ENCODE measurements around the gene TCP1.
A peak's percentile ranks its signal among the peaks of the same experiment; 100 is the strongest.
"Not testable (repeated sequence)": the region's sequence is repeated elsewhere in the genome, so short reads cannot be mapped to it uniquely, and the experiment has no call there.

Gene TCP1

DNA sequence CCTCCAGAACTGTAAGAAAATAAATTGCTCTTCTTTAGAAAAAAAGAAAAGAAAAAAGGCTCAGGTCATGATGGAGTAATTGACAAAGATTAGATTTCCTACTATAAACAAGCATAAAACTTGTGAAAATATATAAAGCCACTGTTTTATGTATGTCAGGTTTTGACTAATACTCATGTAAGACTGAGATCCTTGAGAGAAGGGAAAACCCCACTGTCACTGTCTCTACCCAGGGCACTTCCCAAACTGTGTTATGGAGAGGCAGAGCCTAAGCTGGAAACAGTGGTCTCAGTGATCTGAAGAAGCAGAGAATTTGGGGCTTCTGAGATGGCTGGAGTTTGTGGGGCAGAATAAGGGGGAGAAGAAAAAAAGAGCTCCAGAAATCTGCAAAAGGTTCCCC lies 19.9 kb downstream of the TCP1 start:
- DNase-seq = no peak

DNA sequence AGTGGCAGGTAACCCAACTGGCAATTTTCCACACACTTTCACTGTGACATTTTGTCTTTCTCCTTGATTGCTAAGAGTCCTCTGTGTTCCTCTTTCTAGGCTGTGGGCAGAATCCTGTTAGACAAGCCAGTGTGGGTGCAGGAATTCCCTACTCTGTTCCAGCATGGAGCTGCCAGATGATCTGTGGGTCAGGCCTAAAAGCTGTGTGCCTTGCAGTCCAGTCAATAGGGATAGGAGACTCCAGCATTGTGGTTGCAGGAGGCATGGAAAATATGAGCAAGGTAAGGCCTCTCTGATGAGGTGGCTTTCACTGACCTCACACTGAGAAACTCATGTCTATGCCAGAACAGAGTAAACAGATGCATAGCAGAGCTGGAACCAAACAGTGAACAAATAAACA lies 22.5 kb downstream of the TCP1 start:
- DNase-seq = no peak

DNA sequence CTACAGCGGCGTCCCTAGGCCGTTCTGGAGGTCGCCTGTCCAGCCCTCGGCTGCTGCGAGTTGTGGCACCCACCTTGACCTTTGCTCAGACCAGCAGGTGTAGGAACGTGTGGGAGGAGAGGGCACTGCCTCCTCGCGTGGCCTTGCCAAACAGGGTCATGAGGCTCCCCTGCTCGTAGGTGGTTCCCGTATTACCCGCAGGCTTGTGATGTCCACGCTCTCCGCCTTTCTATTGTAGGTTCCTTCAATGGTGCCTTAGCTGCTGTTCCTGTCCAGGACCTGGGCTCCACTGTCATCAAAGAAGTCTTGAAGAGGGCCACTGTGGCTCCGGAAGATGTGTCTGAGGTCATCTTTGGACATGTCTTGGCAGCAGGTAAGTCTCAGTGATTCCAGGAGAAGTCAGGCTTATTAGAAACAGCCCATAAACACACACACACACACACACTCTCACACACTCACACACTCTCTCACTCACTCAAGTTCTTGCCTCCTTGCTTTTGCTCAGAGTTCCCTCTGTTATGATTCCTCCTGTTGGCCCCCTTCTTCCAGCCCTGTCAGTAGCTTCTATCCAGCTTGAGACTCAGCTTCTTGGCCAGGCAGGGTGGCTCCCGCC lies 26.6 kb downstream of the TCP1 start:
- DNase-seq = peak in 1 of 2 experiments; percentile 29

DNA sequence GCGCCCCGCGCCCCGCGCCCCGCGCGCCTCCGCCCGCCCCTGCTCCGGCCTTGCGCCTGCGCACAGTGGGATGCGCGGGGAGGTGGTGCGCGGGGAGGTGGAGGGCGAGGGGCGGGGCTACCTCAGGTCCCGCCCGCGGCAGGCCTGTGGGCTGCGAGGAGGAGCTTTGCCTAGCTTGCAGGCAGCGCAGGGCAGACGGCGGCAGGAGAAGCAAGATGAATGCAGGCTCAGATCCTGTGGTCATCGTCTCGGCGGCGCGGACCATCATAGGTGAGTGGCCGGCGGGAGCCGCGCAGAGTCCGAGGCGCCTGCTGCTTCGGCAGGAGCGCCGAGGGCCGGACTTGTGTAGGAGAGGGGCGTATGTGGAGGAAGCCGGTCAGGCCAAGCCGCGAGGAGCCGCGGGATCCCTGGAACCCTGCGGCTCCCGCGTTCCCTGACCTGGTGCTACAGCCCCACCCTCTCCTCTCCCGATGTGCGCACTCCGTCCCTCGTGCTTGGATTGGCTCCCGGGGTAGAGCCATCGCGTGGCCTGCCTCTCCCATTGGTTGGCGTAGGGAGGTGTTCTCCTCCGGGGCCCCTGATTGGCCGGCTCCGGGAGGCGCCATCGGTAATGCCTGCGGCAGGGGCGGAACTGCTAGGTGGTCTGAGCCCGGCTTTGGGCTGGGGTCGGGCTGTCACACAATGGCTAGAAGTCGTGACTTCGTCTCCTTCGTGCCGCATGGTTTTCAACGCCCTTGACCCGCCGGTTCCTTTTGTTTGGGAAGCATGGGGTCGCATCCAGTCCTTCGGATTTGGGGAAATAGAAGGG lies 27.3 kb downstream of the TCP1 start, which contains the start of gene ACAT2:
Gene ACAT2, plus strand, starts transcription at position 173 of the 808 bp plus-strand sequence. Its CDS starts 43 bp downstream, at position 216.
- peak; percentile 97 to 99 for DNase-seq

DNA sequence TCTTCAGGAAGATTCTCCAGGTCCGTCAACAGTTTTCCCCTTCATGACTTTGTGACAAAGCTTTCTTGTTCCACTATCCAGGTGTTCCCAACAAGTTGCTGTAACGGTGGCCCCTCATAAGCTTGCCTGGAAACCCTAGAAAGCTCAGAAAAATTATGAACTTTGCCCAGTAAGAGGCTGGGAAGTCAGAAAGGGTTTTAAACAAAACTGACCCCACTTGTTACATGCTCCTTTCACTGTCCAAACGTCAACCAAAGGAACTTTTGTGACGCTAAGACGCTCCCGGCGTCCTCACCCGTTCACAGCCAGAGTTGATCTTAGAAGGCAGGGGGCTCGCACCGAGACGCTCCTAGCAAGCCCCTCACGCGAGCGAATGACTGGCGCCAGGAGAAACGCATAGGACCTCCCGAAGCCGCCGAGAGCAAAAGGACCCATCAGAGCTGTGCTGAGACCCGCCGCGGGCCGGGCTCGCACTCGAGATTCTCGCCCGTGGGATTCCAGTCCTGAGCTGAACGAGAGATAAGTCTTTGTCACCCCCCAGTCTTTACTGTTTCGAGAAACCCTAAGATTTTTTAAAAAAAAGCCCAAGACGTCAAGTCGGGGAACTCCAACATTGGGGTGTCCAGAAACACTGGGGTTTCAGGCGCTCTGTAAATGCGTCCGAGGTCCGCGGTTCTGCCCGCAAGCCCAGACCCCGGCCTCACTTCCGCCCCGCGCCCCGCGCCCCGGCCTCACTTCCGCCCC lies 28.1 kb downstream of the TCP1 start:
- DNase-seq = peak; percentile 40 to 49

DNA sequence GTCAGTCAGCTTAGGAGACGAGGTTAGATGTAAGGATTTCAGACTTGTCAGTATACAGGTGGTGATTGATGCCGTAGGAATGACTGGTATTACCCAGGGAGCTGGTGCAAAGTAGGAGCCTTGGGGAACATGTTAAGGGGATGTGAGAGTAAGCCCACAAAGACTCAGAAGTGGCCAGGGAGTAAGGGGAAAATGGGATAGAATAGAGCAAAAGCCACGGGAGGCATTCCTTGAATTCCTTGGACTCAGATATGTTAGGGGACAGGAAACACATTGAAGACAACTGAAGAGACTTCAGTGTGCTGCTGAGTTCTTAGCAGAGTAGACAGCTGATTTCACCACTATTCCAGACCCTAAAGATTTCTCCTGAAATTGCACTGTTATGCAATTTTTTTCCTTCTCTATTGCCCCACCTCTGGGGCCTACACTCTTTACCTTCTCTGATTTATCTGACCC lies 28.8 kb downstream of the TCP1 start:
- DNase-seq = no peak

DNA sequence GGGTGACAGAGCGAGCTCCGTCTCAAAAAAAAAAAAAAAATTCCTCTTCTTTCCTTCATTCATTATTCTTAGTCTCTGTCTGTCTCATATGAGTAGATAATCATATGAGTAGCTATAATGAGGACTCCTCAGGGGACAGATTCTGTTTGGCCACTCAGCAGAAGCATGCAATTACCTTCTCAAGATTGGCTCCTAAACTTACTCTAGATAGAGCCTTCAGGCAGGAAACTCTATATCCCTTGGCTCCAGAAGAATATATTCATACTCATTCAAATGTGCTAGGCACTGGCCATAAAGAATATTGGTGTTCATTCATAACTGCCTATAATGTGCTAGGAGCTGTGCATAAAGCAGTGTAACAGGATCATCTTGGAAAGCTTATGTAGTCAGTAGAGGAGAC lies 29.8 kb downstream of the TCP1 start:
- no peak for DNase-seq

DNA sequence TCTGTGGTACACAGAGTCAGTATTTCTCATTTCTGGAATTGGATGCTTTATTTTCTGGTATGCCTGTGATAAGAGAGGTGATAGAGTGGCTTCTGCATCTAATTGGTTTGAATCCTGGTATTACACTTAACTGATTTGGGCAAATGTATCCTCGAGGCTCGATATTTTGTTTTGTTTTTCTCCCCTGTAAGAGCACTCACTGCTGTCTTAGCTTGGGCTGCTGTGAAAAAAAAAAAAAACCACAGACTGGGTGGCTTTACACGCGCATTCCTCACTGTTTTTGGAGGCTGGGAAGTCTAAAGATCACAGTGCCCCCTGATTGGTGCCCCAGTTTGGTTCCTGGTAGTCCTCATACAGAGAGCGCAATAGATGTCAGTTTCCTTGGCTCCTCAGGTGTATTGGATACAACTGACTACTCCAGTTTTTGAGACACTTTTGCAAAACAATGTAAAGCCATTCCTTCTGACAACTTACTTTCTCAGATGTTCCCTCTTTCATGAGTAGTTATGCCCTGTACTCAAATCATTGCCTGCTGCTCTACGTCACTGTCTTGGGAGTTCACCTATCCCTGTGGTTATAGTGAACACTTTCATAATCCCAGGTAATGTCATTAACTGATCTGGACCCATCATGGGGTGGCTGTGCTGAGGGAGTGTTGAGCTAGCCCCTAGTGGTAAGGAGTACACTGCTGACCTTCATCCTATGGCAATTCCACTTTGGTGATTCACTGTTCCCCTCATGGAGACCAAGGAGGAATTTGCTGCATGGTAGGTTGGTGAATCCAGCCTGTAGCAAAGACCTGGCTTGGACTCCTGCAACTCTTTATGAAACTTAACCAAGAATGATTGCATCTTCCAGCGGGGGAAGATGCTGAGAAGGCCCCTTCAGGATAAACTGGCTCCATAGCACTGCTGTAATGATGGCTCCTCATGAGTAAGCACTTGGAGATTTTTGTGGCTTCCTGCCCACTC lies 31.1 kb downstream of the TCP1 start:
- DNase-seq = no peak

DNA sequence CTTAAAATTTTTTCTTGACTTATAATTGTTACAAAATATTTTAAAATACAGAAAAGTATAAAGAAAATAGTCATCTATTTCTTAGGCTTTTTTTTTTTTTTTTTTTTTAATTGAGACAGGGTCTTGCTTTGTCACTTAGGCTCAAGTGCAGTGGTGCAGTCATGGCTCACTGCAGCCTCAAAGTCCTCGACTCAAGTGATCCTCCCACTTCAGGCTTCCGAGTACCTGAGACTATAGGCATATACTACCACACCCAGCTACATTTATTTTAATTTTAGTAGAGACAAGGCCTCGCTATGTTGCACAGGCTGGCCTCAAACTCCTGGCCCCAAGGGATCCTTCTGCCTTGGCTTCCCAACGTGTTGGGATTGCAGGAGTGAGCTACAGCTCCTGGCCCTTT lies 32.9 kb downstream of the TCP1 start:
- no peak for DNase-seq

DNA sequence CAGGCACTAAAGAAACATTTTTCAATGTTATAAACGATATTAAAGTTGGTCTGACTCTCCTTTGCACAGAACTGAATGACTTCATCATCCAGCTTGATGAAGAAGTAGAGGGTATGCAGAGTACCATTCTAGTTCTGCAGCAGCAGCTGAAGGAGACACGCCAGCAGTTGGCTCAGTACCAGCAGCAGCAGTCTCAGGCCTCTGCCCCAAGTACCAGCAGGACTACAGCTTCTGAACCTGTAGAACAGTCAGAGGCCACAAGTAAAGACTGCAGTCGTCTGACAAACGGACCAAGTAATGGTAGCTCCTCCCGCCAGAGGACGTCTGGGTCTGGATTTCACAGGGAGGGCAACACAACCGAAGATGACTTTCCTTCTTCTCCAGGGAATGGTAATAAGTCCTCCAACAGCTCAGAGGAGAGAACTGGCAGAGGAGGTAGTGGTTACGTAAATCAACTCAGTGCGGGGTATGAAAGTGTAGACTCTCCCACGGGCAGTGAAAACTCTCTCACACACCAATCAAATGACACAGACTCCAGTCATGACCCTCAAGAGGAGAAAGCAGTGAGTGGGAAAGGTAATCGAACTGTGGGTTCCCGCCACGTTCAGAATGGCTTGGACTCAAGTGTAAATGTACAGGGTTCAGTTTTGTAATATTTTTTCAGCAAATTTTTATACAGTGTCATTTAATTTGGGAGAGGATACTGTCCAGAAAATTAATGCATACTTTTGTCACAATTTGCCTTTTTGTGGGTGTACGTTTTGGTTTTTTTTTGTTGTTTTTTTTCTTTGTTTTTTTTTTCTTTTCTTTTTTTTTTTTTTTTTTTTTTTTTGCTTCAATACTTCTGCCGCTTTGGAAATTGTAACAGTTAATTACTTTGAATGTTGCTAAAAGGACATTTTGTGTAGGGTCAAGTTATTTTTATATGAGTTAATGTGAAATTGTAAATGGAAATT lies 34.2 kb downstream of the TCP1 start:
- DNase-seq = no peak

DNA sequence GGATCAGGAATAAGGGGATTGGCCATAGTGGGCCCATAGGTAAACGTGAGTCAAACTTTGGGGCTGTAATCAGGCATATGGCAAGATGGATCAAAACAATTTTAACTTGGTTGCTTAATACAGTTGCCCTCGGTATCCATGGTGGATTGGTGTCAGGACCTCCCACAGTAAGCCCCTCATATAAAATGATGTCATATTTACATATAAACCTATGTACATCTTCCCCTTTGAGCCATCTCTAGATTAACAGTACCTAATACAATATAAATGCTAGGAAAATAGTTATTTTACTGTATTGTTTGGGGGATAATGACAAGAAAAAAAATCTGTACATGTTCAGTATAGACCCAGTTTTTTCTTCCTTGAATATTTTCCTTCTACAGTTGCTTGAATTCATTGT lies 35.0 kb downstream of the TCP1 start:
- DNase-seq = no peak

DNA sequence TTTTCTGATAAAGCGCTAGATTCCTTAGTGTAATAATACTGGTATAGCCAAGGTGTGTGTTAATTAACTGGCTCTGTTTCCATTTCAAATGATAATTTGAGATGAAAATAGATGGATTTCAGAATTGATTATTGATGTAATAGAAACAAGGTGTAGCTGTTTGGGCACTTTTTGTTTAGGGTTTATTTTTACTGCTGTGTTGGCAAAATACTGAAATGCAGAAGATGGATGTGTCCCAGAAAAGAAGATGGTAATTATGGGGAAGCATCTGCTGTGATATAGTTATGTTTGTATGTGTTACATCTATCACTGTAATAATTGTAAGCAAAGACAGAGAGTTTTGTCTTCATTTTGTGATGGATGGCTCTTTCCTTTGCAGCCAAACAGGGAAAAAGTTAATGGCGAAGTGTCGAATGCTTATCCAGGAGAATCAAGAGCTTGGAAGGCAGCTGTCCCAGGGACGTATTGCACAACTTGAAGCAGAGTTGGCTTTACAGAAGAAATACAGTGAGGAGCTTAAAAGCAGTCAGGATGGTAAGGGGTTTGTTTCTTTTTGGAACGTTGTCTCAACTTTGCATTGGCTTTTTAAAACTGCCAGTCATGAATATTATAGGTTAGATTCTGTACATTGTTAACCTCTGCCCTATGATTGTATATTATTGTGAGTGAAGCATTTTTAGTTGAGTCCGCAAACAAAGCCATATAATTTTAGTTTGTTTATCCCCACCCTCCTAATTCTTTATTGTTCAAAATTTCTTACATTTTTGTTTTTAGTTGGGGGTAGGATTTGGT lies 36.1 kb downstream of the TCP1 start:
- DNase-seq = no peak

DNA sequence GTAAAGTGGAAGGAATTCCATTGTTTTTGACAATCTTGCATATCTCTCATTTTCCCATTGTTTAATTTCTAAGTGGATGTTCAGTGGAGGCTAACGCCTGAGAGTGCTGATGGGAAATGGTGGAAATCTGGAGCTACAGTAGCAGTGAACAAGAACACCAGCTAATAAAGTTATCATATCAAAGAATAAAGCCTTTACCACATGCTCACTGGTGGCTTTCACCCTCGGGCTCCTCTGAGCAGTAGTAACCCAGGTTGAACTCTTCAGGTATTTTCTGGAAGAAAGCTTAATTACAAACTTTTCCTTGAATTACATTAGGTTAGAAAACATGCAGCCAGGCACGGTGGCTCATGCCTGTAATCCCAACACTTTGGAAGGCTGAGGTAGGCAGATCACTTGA lies 38.0 kb downstream of the TCP1 start:
- DNase-seq = no peak

DNA sequence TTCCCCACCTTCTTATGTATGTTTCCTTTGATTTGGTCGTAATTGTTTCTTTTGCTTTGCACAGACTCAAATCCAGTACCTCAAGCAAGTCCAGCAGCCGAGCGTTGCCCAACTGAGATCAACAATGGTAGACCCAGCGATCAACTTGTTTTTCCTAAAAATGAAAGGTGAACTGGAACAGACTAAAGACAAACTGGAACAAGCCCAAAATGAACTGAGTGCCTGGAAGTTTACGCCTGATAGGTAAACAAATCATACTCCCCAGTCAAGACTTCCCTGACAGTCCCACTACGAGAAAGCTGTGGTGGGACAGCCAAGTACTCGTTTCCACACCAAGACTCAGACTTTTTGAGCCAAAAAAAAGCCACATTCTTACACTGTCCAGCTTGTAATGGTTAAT lies 41.3 kb downstream of the TCP1 start:
- not testable (repeated sequence) for DNase-seq

DNA sequence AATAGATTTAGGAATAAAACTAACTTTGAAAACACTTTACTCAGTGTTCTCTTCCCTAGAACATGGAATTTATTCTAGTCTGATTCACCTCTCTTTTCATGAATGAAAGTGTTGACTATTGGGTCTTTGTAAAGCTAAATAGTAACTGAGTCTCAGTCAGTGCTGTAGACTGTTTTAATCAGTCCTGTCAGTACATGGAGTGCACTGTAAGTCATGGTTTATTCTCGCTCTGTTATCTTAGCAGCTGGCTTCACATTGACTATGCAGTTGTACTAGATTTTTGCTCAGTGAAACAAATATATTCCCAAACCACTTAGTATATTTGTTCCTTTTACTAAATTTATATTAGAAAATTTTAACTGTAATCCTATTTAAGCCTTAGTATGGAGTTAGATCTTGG lies 42.6 kb downstream of the TCP1 start:
- no peak for DNase-seq

DNA sequence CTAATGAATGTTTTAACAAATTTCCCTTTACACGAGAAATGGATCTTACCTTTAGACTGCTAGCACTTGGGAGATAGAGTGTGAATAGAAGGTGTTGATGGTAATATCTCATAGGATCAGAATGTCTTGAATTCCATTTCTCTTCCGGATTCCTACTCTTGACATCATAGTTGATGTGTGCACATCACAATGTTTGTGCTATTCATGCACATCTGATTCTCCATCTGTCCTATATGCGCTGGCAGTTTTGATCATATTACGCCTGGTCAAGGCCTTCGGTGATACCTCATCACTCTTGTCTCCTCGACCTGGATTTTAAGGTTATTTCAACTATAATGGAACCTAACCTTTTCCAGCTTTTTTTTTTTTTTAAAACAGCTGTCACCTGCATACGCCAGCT lies 44.3 kb downstream of the TCP1 start:
- DNase-seq = no peak

DNA sequence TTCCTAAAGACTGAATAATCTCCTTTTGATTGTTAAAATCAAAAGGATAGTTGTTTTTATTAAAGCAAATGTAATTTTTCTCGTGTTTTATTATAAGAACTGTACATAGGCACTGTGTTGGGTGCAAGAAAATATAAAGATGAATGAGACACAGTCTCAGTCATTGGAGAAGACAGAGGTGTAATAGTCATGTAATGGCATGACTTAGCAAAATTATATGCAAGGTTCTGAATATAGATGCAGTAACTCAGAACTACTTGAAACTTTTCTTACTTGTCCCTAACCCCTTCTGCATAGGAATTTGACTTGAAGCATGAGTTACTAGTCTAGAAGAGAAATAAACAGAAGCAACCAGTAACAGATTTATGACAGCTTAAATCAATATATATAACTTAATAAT lies 47.2 kb downstream of the TCP1 start:
- DNase-seq = no peak

DNA sequence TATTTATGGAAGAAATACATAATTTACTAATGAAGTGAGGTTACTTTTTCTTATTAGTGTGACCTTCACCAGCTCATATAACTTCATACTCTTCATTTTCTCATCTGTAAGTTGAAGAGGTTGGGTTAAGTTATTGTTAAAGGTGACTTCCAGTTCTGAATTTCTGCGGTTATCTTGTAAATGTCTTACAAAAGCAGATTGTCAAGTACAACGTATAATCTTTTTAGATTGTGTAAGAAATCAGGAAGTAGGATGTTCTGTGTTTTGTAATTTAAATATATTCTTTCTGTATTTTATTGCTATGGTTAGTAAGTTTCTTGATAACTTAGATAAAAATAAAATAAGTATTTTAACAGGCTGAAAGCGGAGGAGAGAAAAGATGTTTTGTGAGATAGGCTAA lies 50.1 kb downstream of the TCP1 start:
- no peak for DNase-seq

DNA sequence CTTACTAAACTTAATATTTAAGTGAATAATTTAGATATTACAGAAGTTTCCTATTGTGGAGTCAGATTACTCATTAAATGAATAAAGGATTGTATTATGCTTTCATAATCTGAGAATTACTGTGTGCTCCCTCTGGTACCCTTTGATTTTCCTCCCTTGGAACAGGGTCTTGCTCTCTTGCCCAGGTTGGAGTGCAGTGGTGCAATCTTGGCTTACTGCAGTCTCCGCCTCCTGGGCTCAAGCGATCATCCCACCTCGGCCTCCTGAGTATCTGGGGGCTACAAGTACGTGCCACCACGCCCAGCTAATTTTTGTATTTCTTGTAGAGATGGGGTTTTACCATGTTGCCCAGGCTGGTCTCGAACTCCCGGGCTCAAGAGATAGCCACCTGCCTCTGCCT lies 52.5 kb downstream of the TCP1 start:
- no peak for DNase-seq

DNA sequence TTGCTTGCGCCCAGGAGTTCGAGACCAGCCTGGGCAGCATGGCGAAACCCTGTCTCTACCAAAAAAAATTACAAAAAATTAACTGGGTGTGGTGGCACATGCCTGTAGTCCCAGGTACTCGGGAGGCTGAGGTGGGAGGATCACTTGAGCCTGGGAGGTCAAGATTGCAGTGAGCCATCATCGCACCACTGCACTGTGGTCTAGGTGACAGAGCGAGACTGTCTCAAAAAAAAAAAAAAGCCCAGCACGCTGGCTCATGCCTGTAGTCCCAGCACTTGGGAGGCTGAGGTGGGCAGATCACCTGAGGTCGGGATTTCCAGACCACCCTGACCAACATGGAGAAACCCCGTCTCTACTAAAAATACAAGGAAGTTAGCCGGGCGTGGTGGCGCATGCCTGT lies 56.0 kb downstream of the TCP1 start:
- DNase-seq = not testable (repeated sequence)
